PFSK-1 (cell line): Measurements from ENCODE around the gene SPATA3.

Experiments
- FOXP2 ChIP-seq: optimal IDR thresholded peaks from 2 replicates; pipeline ENCODE3; 2011; ENCODE audit warnings: borderline replicate concordance, control low read depth, inconsistent platforms; ENCODE audit not compliant: insufficient read depth; ENCODE audit errors: extremely low read length, extremely low read depth
- POLR2AphosphoS5 ChIP-seq: IDR thresholded peaks from 2 replicates; pipeline ENCODE4 v1.6.1; 2012; ENCODE audit warnings: low read depth, mild to moderate bottlenecking, control low read depth, low read length, moderate library complexity
- REST ChIP-seq, 2 experiments: IDR thresholded peaks; 2 replicates each; pipeline versions ENCODE4 v1.6.1 to v1.8.0; 2011 to 2012; ENCODE audit warnings: low read depth in 2 of 2, low read length in 2 of 2, control low read depth in 1 of 2, inconsistent platforms in 1 of 2, mild to moderate bottlenecking in 1 of 2, moderate library complexity in 1 of 2; ENCODE audit not compliant: insufficient read depth in 1 of 2
- SIN3A ChIP-seq: IDR thresholded peaks from 2 replicates; pipeline ENCODE4 v1.6.1; 2012; ENCODE audit warnings: mild to moderate bottlenecking, low read length, moderate library complexity, borderline replicate concordance; ENCODE audit not compliant: insufficient read depth
- TAF1 ChIP-seq: IDR thresholded peaks from 2 replicates; pipeline ENCODE4 v1.6.1; 2012; ENCODE audit warnings: low read length, control low read depth, borderline replicate concordance; ENCODE audit not compliant: insufficient read depth

The SPATA3 gene

GRCh38 chr2:231008131-231008530 is 12.2 kb downstream of the SPATA3 start:
- TF ChIP-seq REST (IDR thresholded peaks at IDR 0.05; ENCODE audit: insufficient read depth in 1 of 2, low read depth in 2 of 2, low read length in 2 of 2) (no peak), POLR2AphosphoS5 (no peak), TAF1 (no peak)

- TF ChIP-seq REST (IDR thresholded peaks at IDR 0.05; ENCODE audit: insufficient read depth in 1 of 2, low read depth in 2 of 2, low read length in 2 of 2) (no peak), TAF1 (no peak), FOXP2 (no peak), SIN3A (no peak), POLR2AphosphoS5 (no peak)
Observed at GRCh38 chr2:231009236-231009919, 13.5 kb downstream of the SPATA3 start.

GRCh38 chr2:231010201-231010730 is 14.3 kb downstream of the SPATA3 start:
- TF ChIP-seq TAF1 (no peak), SIN3A (no peak), FOXP2 (no peak), REST (IDR thresholded peaks at IDR 0.05; ENCODE audit: insufficient read depth in 1 of 2, low read depth in 2 of 2, low read length in 2 of 2) (no peak)

GRCh38 chr2:231011526-231011925 is 15.6 kb downstream of the SPATA3 start:
- TF ChIP-seq FOXP2 (no peak), REST (IDR thresholded peaks at IDR 0.05; ENCODE audit: insufficient read depth in 1 of 2, low read depth in 2 of 2, low read length in 2 of 2) (no peak), POLR2AphosphoS5 (no peak), SIN3A (no peak), TAF1 (no peak)

- TF ChIP-seq REST (IDR thresholded peaks at IDR 0.05; ENCODE audit: insufficient read depth in 1 of 2, low read depth in 2 of 2, low read length in 2 of 2), result no peak
- no peak for TF ChIP-seq POLR2AphosphoS5
- no peak for TF ChIP-seq TAF1
- TF ChIP-seq SIN3A, result no peak
- TF ChIP-seq FOXP2, result no peak
Observed at GRCh38 chr2:231012463-231012862, 16.5 kb downstream of the SPATA3 start.
